CD8-positive, alpha-beta memory T cell (primary cell): ENCODE results near the gene ESRRB. TPM values are rescaled to one million over a fixed set of nuclear protein-coding genes. Genes with fewer than 3 reads are reported as not detected.

Experiments
- CTCF ChIA-PET: fragments of 350-600 bp; sonication (Branson Sonifier 250); formaldehyde crosslinking; loops from one replicate; lab custom pipeline; 2021; ENCODE audit warnings: antibody characterized with exemption; lab: Charles Lee
- POLR2A ChIA-PET: fragments of 350-600 bp; sonication (Branson Sonifier 250); formaldehyde crosslinking; loops from one replicate; lab custom pipeline; 2021; ENCODE audit warnings: antibody characterized with exemption; lab: Charles Lee
- DNase-seq, 5 donors: peaks; one replicate each; pipeline versions ENCODE4 v3.0.0 to v3.0.0-alpha.2; 2020 to 2022; ENCODE audit warnings: mixed read lengths in 1 of 5
- H3K27ac ChIP-seq: one replicate; pipeline ENCODE4 v1.7.0; 2013; ENCODE audit warnings: low read depth, mild to moderate bottlenecking, low read length, moderate library complexity
- H3K27me3 ChIP-seq: 2 replicates; pipeline ENCODE4 v1.7.0; 2013; ENCODE audit warnings: low read length, mild to moderate bottlenecking; ENCODE audit not compliant: insufficient read depth, poor library complexity, severe bottlenecking
- H3K36me3 ChIP-seq: 2 replicates; pipeline ENCODE4 v1.7.0; 2013; ENCODE audit warnings: mild to moderate bottlenecking, low read length, moderate library complexity; ENCODE audit not compliant: insufficient read depth
- H3K4me1 ChIP-seq: 2 replicates; pipeline ENCODE4 v1.7.0; 2013; ENCODE audit warnings: mild to moderate bottlenecking, low read length, moderate library complexity; ENCODE audit not compliant: insufficient read depth
- H3K4me3 ChIP-seq: 2 replicates; pipeline ENCODE4 v1.7.0; 2013; ENCODE audit warnings: mild to moderate bottlenecking, low read length
- H3K9me3 ChIP-seq: 2 replicates; pipeline ENCODE4 v1.7.0; 2013; ENCODE audit warnings: mild to moderate bottlenecking, low read length
- H3K27ac Mint-ChIP-seq, 8 donors: one replicate each; pipeline ENCODE4 v1.8.0; 2020 to 2021; ENCODE audit warnings: mixed read lengths in 8 of 8, mild to moderate bottlenecking in 6 of 8, inconsistent platforms in 3 of 8, moderate library complexity in 3 of 8
- H3K27me3 Mint-ChIP-seq, 2 donors: one replicate each; pipeline ENCODE4 v1.8.0; 2020 to 2021; ENCODE audit warnings: mixed read lengths in 2 of 2, mild to moderate bottlenecking in 1 of 2, moderate library complexity in 1 of 2
- H3K36me3 Mint-ChIP-seq, 3 donors: one replicate each; pipeline ENCODE4 v1.8.0; 2020 to 2021; ENCODE audit warnings: mixed read lengths in 3 of 3, inconsistent platforms in 1 of 3, mild to moderate bottlenecking in 1 of 3
- H3K4me1 Mint-ChIP-seq, 3 donors: one replicate each; pipeline ENCODE4 v1.8.0; 2020 to 2021; ENCODE audit warnings: mixed read lengths in 3 of 3, inconsistent platforms in 1 of 3, mild to moderate bottlenecking in 1 of 3
- H3K4me3 Mint-ChIP-seq, 7 donors: one replicate each; pipeline ENCODE4 v1.8.0; 2020 to 2021; ENCODE audit warnings: mixed read lengths in 7 of 7, mild to moderate bottlenecking in 6 of 7, moderate library complexity in 4 of 7, inconsistent platforms in 2 of 7
- H3K9me3 Mint-ChIP-seq, 5 donors: one replicate each; pipeline ENCODE4 v1.8.0; 2020 to 2022; ENCODE audit warnings: mixed read lengths in 5 of 5, mild to moderate bottlenecking in 3 of 5, moderate library complexity in 2 of 5, inconsistent platforms in 1 of 5
- polyA plus RNA-seq: library from polyadenylated mRNA; unstranded; fragments of 300-500 nt; fragmentation: Illumina TruSeq; gene quantifications from one replicate; pipeline ENCODE4 v1.2.3, GENCODE V29; 2021
- total RNA-seq, 2 experiments: library from RNA; stranded (reverse); gene quantifications; one replicate each; pipeline ENCODE4 v1.2.3, GENCODE V29; 2021

The ESRRB gene
- total and polyA plus RNA-seq, 3 experiments from 2014 or later, result not detected

- no peaks in the 10 kb centered on the region for H3K9me3 Mint-ChIP-seq
- Histone ChIP-seq H3K27ac (no peak overlapping the region), H3K36me3 (no peaks in the 10 kb centered on the region), H3K27me3 (peaks cover 9% of the 10 kb centered on the region), H3K4me3 (no peak overlapping the region), H3K4me1 (no peaks in the 10 kb centered on the region), H3K9me3 (no peaks in the 10 kb centered on the region)
- DNase-seq, result no peak
- H3K36me3 Mint-ChIP-seq, result no peaks in the 10 kb centered on the region
- ChIA-PET POLR2A (no interaction called here), CTCF (no interaction called here)
- H3K4me3 Mint-ChIP-seq, result no peak overlapping the region
- H3K27me3 Mint-ChIP-seq, result peaks cover 15 to 77% of the 10 kb centered on the region in 2 donors
- no peak overlapping the region for H3K27ac Mint-ChIP-seq
- no peaks in the 10 kb centered on the region for H3K4me1 Mint-ChIP-seq
These were observed 9.5 kb downstream of the ESRRB start for GRCh38 chr14:76385435-76385834.

GRCh38 chr14:76386944-76387782 lies 11.2 kb downstream of the ESRRB start:
- H3K9me3 Mint-ChIP-seq, result no peaks in the 10 kb centered on the region
- H3K36me3 Mint-ChIP-seq, result no peaks in the 10 kb centered on the region
- H3K27ac ChIP-seq, result no peak overlapping the region
- no peaks in the 10 kb centered on the region for H3K9me3 ChIP-seq
- no peaks in the 10 kb centered on the region for H3K36me3 ChIP-seq
- peak; percentile 17 to 56 (median 31) for DNase-seq
- no peak overlapping the region for H3K27ac Mint-ChIP-seq
- H3K27me3 Mint-ChIP-seq, result peaks cover 9 to 65% of the 10 kb centered on the region in 2 donors
- no peak overlapping the region for H3K4me3 ChIP-seq
- no peaks in the 10 kb centered on the region for H3K4me1 ChIP-seq
- POLR2A ChIA-PET, result no interaction called here
- peaks cover 4% of the 10 kb centered on the region for H3K27me3 ChIP-seq
- CTCF ChIA-PET, result interaction anchor here (0.9 to 2.0 kb wide), 3 partner anchors 14 to 337 kb away, joined by 3 to 11 read pairs (median 4); no protein-coding TSS in a partner anchor
- H3K4me3 Mint-ChIP-seq, result no peak overlapping the region
- H3K4me1 Mint-ChIP-seq, result no peaks in the 10 kb centered on the region

GRCh38 chr14:76389841-76390240 lies 13.9 kb downstream of the ESRRB start:
- no peaks in the 10 kb centered on the region for H3K4me1 Mint-ChIP-seq
- H3K9me3 Mint-ChIP-seq, result no peaks in the 10 kb centered on the region
- no peaks in the 10 kb centered on the region for H3K4me1 ChIP-seq
- no peak overlapping the region for H3K4me3 Mint-ChIP-seq
- no peaks in the 10 kb centered on the region for H3K9me3 ChIP-seq
- POLR2A ChIA-PET, result no interaction called here
- H3K36me3 Mint-ChIP-seq, result no peaks in the 10 kb centered on the region
- peaks cover 4% of the 10 kb centered on the region for H3K27me3 ChIP-seq
- no peak for DNase-seq
- H3K27ac Mint-ChIP-seq, result no peak overlapping the region
- H3K27ac ChIP-seq, result no peak overlapping the region
- H3K27me3 Mint-ChIP-seq, result peaks cover 8 to 55% of the 10 kb centered on the region in 2 donors
- no peak overlapping the region for H3K4me3 ChIP-seq
- CTCF ChIA-PET, result interaction anchor here (0.6 kb wide), 1 partner anchor 160 kb away, joined by 3 read pairs; no protein-coding TSS in a partner anchor
- no peaks in the 10 kb centered on the region for H3K36me3 ChIP-seq

GRCh38 chr14:76390621-76391020 lies 14.7 kb downstream of the ESRRB start:
- Mint-ChIP-seq H3K4me3 (no peak overlapping the region), H3K27me3 (peaks cover 7 to 57% of the 10 kb centered on the region in 2 donors), H3K36me3 (no peaks in the 10 kb centered on the region), H3K27ac (no peak overlapping the region), H3K4me1 (no peaks in the 10 kb centered on the region), H3K9me3 (no peaks in the 10 kb centered on the region)
- ChIA-PET CTCF (interaction anchor here (0.6 kb wide), 1 partner anchor 159 kb away, joined by 3 read pairs; no protein-coding TSS in a partner anchor), POLR2A (no interaction called here)
- no peak overlapping the region for H3K4me3 ChIP-seq
- H3K27me3 ChIP-seq, result peaks cover 2% of the 10 kb centered on the region
- H3K36me3 ChIP-seq, result no peaks in the 10 kb centered on the region
- no peaks in the 10 kb centered on the region for H3K9me3 ChIP-seq
- H3K4me1 ChIP-seq, result no peaks in the 10 kb centered on the region
- DNase-seq, result no peak
- no peak overlapping the region for H3K27ac ChIP-seq

- Mint-ChIP-seq H3K27ac (no peak overlapping the region), H3K9me3 (no peaks in the 10 kb centered on the region), H3K4me1 (no peaks in the 10 kb centered on the region), H3K4me3 (no peak overlapping the region), H3K27me3 (peaks cover 7 to 49% of the 10 kb centered on the region in 2 donors), H3K36me3 (no peaks in the 10 kb centered on the region)
- no peak overlapping the region for H3K27ac ChIP-seq
- POLR2A ChIA-PET, result no interaction called here
- no peak for DNase-seq
- CTCF ChIA-PET, result no interaction called here
- H3K4me1 ChIP-seq, result no peaks in the 10 kb centered on the region
- H3K4me3 ChIP-seq, result no peak overlapping the region
- no peaks in the 10 kb centered on the region for H3K27me3 ChIP-seq
- no peaks in the 10 kb centered on the region for H3K9me3 ChIP-seq
- no peaks in the 10 kb centered on the region for H3K36me3 ChIP-seq
These were observed 16.2 kb downstream of the ESRRB start for GRCh38 chr14:76391981-76392690.

- CTCF ChIA-PET, result no interaction called here
These were observed 18.6 kb downstream of the ESRRB start for GRCh38 chr14:76394569-76394968.

GRCh38 chr14:76395161-76395560 lies 19.2 kb downstream of the ESRRB start:
- Mint-ChIP-seq H3K36me3 (no peaks in the 10 kb centered on the region), H3K4me1 (no peaks in the 10 kb centered on the region), H3K9me3 (no peaks in the 10 kb centered on the region), H3K4me3 (no peak overlapping the region), H3K27ac (no peak overlapping the region), H3K27me3 (peaks cover 5 to 34% of the 10 kb centered on the region in 2 donors)
- POLR2A ChIA-PET, result no interaction called here
- H3K4me3 ChIP-seq, result no peak overlapping the region
- no peaks in the 10 kb centered on the region for H3K9me3 ChIP-seq
- H3K4me1 ChIP-seq, result no peaks in the 10 kb centered on the region
- no peak for DNase-seq
- no peaks in the 10 kb centered on the region for H3K27me3 ChIP-seq
- no peak overlapping the region for H3K27ac ChIP-seq
- CTCF ChIA-PET, result no interaction called here
- no peaks in the 10 kb centered on the region for H3K36me3 ChIP-seq

More at GRCh38 chr14:76394569-76394968, 18.6 kb downstream of the ESRRB start:
- H3K36me3 ChIP-seq, result no peaks in the 10 kb centered on the region
- H3K9me3 ChIP-seq, result no peaks in the 10 kb centered on the region
- Mint-ChIP-seq H3K27ac (no peak overlapping the region), H3K4me1 (no peaks in the 10 kb centered on the region), H3K4me3 (no peak overlapping the region), H3K36me3 (no peaks in the 10 kb centered on the region), H3K9me3 (no peaks in the 10 kb centered on the region), H3K27me3 (peaks cover 4 to 37% of the 10 kb centered on the region in 2 donors)
- H3K27ac ChIP-seq, result no peak overlapping the region
- DNase-seq, result no peak
- H3K4me1 ChIP-seq, result no peaks in the 10 kb centered on the region
- no peaks in the 10 kb centered on the region for H3K27me3 ChIP-seq
- H3K4me3 ChIP-seq, result no peak overlapping the region
- POLR2A ChIA-PET, result no interaction called here

GRCh38 chr14:76396714-76397187 lies 20.8 kb downstream of the ESRRB start:
- Histone ChIP-seq H3K27ac (no peak overlapping the region), H3K9me3 (no peaks in the 10 kb centered on the region), H3K36me3 (no peaks in the 10 kb centered on the region), H3K27me3 (no peaks in the 10 kb centered on the region), H3K4me1 (no peaks in the 10 kb centered on the region), H3K4me3 (no peak overlapping the region)
- Mint-ChIP-seq H3K27ac (no peak overlapping the region), H3K4me1 (no peaks in the 10 kb centered on the region), H3K4me3 (no peak overlapping the region), H3K9me3 (no peaks in the 10 kb centered on the region), H3K27me3 (peaks cover 5 to 39% of the 10 kb centered on the region in 2 donors), H3K36me3 (no peaks in the 10 kb centered on the region)
- DNase-seq, result no peak
- ChIA-PET POLR2A (no interaction called here), CTCF (no interaction called here)
